HCT116 (cell line): ENCODE data around the gene BTD.

Experiments
- CEBPB ChIP-seq: IDR thresholded peaks from 2 replicates; pipeline ENCODE4 v1.6.1; 2012; ENCODE audit warnings: low read depth
- CTCF ChIP-seq, 3 experiments: fragments of 200-600 bp in 1 of 3; sonication (generic) in 1 of 3; IDR thresholded peaks in 2 of 3; conservative IDR thresholded peaks in 1 of 3; 2 replicates each; pipeline ENCODE4 v1.5.1; 2012 to 2017; ENCODE audit warnings: low read depth in 2 of 3, low read length in 2 of 3, antibody characterized with exemption in 1 of 3, borderline replicate concordance in 1 of 3, control low read depth in 1 of 3, mild to moderate bottlenecking in 1 of 3, mixed read lengths in 1 of 3, mixed run types in 1 of 3, moderate library complexity in 1 of 3; ENCODE audit not compliant: insufficient read depth in 1 of 3
- EGR1 ChIP-seq: IDR thresholded peaks from 2 replicates; pipeline ENCODE4 v1.6.1; 2012; ENCODE audit warnings: low read depth
- EZH2 ChIP-seq: fragments of 200-600 bp; sonication (generic); IDR thresholded peaks from 2 replicates; pipeline ENCODE4 v1.6.1; 2017; ENCODE audit warnings: antibody characterized with exemption, mixed run types
- EZH2phosphoT487 ChIP-seq: fragments of 200-600 bp; IDR thresholded peaks from 2 replicates; pipeline ENCODE4 v1.6.1; 2018; ENCODE audit warnings: antibody characterized with exemption, borderline replicate concordance
- FOSL1 ChIP-seq: IDR thresholded peaks from 2 replicates; pipeline ENCODE4 v1.6.1; 2012; ENCODE audit warnings: low read depth
- JUND ChIP-seq: IDR thresholded peaks from 2 replicates; pipeline ENCODE4 v1.6.1; 2012
- POLR2A ChIP-seq: IDR thresholded peaks from 2 replicates; pipeline ENCODE4 v1.7.0; 2011; ENCODE audit warnings: borderline replicate concordance; ENCODE audit not compliant: insufficient read depth, insufficient read length; ENCODE audit errors: extremely low read depth
- POLR2AphosphoS5 ChIP-seq: IDR thresholded peaks from 2 replicates; pipeline ENCODE4 v1.6.1; 2011; ENCODE audit warnings: mild to moderate bottlenecking, low read depth, low read length, moderate library complexity
- SIN3A ChIP-seq: IDR thresholded peaks from 2 replicates; pipeline ENCODE4 v1.6.1; 2012; ENCODE audit warnings: low read depth
- TF ChIP-seq, protein P1 (sequence below): IDR thresholded peaks from 2 replicates; pipeline ENCODE4 v1.6.1; 2012; ENCODE audit warnings: low read depth
- TF ChIP-seq, protein P2 (sequence below): IDR thresholded peaks from 2 replicates; pipeline ENCODE4 v1.6.1; 2012
- TF ChIP-seq, protein P3 (sequence below): IDR thresholded peaks from 2 replicates; pipeline ENCODE4 v1.6.1; 2011; ENCODE audit warnings: mild to moderate bottlenecking, low read length, moderate library complexity; ENCODE audit not compliant: insufficient replicate concordance; ENCODE audit errors: extremely low read depth

- TF ChIP-seq EZH2 (no peak), CEBPB (no peak), CTCF (IDR thresholded peaks at IDR 0.05 in 2 of 3, conservative IDR thresholded peaks at IDR 0.05 in 1 of 3; ENCODE audit: borderline replicate concordance in 1 of 3, insufficient read depth in 1 of 3, low read depth in 2 of 3, low read length in 2 of 3) (no peak), POLR2A (no peak), POLR2AphosphoS5 (no peak), EZH2phosphoT487 (no peak), FOSL1 (no peak), SIN3A (no peak), EGR1 (no peak), JUND (no peak)
- TF ChIP-seq, protein P1, sequence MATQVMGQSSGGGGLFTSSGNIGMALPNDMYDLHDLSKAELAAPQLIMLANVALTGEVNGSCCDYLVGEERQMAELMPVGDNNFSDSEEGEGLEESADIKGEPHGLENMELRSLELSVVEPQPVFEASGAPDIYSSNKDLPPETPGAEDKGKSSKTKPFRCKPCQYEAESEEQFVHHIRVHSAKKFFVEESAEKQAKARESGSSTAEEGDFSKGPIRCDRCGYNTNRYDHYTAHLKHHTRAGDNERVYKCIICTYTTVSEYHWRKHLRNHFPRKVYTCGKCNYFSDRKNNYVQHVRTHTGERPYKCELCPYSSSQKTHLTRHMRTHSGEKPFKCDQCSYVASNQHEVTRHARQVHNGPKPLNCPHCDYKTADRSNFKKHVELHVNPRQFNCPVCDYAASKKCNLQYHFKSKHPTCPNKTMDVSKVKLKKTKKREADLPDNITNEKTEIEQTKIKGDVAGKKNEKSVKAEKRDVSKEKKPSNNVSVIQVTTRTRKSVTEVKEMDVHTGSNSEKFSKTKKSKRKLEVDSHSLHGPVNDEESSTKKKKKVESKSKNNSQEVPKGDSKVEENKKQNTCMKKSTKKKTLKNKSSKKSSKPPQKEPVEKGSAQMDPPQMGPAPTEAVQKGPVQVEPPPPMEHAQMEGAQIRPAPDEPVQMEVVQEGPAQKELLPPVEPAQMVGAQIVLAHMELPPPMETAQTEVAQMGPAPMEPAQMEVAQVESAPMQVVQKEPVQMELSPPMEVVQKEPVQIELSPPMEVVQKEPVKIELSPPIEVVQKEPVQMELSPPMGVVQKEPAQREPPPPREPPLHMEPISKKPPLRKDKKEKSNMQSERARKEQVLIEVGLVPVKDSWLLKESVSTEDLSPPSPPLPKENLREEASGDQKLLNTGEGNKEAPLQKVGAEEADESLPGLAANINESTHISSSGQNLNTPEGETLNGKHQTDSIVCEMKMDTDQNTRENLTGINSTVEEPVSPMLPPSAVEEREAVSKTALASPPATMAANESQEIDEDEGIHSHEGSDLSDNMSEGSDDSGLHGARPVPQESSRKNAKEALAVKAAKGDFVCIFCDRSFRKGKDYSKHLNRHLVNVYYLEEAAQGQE, result no peak
- TF ChIP-seq, protein P2, sequence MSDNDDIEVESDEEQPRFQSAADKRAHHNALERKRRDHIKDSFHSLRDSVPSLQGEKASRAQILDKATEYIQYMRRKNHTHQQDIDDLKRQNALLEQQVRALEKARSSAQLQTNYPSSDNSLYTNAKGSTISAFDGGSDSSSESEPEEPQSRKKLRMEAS, result no peak
- TF ChIP-seq, protein P3, sequence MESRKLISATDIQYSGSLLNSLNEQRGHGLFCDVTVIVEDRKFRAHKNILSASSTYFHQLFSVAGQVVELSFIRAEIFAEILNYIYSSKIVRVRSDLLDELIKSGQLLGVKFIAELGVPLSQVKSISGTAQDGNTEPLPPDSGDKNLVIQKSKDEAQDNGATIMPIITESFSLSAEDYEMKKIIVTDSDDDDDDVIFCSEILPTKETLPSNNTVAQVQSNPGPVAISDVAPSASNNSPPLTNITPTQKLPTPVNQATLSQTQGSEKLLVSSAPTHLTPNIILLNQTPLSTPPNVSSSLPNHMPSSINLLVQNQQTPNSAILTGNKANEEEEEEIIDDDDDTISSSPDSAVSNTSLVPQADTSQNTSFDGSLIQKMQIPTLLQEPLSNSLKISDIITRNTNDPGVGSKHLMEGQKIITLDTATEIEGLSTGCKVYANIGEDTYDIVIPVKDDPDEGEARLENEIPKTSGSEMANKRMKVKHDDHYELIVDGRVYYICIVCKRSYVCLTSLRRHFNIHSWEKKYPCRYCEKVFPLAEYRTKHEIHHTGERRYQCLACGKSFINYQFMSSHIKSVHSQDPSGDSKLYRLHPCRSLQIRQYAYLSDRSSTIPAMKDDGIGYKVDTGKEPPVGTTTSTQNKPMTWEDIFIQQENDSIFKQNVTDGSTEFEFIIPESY, result no peak
These were observed 84.4 kb downstream of the BTD start for GRCh38 chr3:15685927-15686326.
